NB4 (cell line): ENCODE data around the gene PAFAH1B2.

ENCODE experiments used
- POLR2A ChIP-seq: IDR thresholded peaks from 2 replicates; pipeline ENCODE4 v1.6.1; 2011; ENCODE audit warnings: mild to moderate bottlenecking; ENCODE audit not compliant: insufficient read length; ENCODE audit errors: extremely low read depth
- TF ChIP-seq, protein P1 (sequence below): IDR thresholded peaks from one replicate; pipeline ENCODE4 v1.5.1; 2012; ENCODE audit warnings: low read depth, low read length

DNA sequence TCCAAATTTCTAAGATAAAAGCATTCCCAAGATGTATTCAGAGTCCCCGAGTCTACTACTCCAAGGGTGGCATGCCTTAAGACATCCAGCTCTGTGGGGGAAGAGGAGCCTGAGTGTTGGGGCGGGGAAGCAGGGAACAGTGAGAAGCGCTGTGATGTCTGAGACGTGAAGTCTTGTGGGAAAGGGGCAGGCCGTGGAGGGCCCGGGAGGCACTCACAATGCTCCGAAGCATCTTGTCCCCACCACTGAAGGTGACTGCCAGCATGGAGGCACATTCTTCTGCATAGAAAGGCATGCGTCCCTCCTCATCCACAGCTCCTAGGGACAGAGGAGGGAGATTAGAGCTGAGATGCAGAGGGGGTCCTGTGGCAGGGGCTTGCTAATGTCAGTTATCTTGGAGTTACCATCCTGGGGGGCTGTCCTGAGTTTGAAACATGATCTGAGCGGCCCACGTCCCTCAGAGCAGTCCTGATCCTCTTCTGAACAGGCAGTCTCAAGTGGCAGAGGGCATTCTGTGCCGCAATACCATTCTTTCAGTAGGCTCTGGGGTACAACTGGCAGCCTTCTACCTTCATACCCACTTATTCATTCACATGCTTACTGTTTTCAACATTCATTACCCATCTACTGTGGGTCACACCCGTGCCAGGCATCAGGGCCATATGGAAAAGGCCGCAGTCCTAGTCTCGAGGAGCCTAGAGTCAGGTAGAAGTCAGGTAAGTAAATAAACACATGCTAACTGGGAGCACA is 79.1 kb downstream of the PAFAH1B2 start:
- TF ChIP-seq POLR2A = no peak
- TF ChIP-seq, protein P1, sequence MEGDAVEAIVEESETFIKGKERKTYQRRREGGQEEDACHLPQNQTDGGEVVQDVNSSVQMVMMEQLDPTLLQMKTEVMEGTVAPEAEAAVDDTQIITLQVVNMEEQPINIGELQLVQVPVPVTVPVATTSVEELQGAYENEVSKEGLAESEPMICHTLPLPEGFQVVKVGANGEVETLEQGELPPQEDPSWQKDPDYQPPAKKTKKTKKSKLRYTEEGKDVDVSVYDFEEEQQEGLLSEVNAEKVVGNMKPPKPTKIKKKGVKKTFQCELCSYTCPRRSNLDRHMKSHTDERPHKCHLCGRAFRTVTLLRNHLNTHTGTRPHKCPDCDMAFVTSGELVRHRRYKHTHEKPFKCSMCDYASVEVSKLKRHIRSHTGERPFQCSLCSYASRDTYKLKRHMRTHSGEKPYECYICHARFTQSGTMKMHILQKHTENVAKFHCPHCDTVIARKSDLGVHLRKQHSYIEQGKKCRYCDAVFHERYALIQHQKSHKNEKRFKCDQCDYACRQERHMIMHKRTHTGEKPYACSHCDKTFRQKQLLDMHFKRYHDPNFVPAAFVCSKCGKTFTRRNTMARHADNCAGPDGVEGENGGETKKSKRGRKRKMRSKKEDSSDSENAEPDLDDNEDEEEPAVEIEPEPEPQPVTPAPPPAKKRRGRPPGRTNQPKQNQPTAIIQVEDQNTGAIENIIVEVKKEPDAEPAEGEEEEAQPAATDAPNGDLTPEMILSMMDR = no peak
